H9 (cell line): ENCODE measurements around the gene KDF1. TPM values are rescaled to one million over a fixed set of nuclear protein-coding genes. Genes with fewer than 3 reads are reported as not detected.

Source experiments
- DNase-seq: peaks from one replicate; pipeline ENCODE4 v3.0.0-alpha.2; 2017
- H2AFZ ChIP-seq: one replicate; pipeline ENCODE4 v1.6.1; 2013; ENCODE audit warnings: mild to moderate bottlenecking, low read length, control low read depth, moderate library complexity
- H2AK5ac ChIP-seq: 2 replicates; pipeline ENCODE4 v1.6.1; 2013; ENCODE audit warnings: low read length, control low read depth, mixed read lengths; ENCODE audit not compliant: insufficient read length
- H2BK120ac ChIP-seq: one replicate; pipeline ENCODE4 v1.6.1; 2013; ENCODE audit warnings: low read depth, mild to moderate bottlenecking, low read length, control low read depth, inconsistent platforms; ENCODE audit not compliant: poor library complexity, severe bottlenecking
- H2BK12ac ChIP-seq: 2 replicates; pipeline ENCODE4 v1.6.1; 2013; ENCODE audit warnings: low read length, control low read depth, mixed read lengths, low read depth; ENCODE audit not compliant: insufficient read length
- H2BK15ac ChIP-seq: 2 replicates; pipeline ENCODE4 v1.6.1; 2013; ENCODE audit warnings: low read depth, low read length, control low read depth
- H2BK20ac ChIP-seq: one replicate; pipeline ENCODE4 v1.6.1; 2013; ENCODE audit warnings: low read depth, mild to moderate bottlenecking, low read length, control low read depth, inconsistent platforms; ENCODE audit not compliant: poor library complexity, severe bottlenecking
- H2BK5ac ChIP-seq: 2 replicates; pipeline ENCODE4 v1.6.1; 2013; ENCODE audit warnings: low read length, control low read depth, mixed read lengths; ENCODE audit not compliant: insufficient read length
- H3K14ac ChIP-seq: 2 replicates; pipeline ENCODE4 v1.6.1; 2013; ENCODE audit warnings: low read length, control low read depth; ENCODE audit not compliant: insufficient read depth
- H3K18ac ChIP-seq: 2 replicates; pipeline ENCODE4 v1.6.1; 2013; ENCODE audit warnings: low read depth, mild to moderate bottlenecking, mixed read lengths, low read length, control low read depth; ENCODE audit not compliant: insufficient read length
- H3K23ac ChIP-seq: 2 replicates; pipeline ENCODE4 v1.6.1; 2013; ENCODE audit warnings: low read length, control low read depth, mixed read lengths, low read depth; ENCODE audit not compliant: insufficient read length
- H3K23me2 ChIP-seq: 2 replicates; pipeline ENCODE4 v1.6.1; 2013; ENCODE audit warnings: low read depth, mild to moderate bottlenecking, mixed read lengths, low read length, control low read depth; ENCODE audit not compliant: insufficient read length, poor library complexity, severe bottlenecking
- H3K27ac ChIP-seq: 2 replicates; pipeline ENCODE4 v1.5.1; 2013; ENCODE audit warnings: low read length, control low read depth, mixed read lengths, low read depth; ENCODE audit not compliant: insufficient read length
- H3K27me3 ChIP-seq: 2 replicates; pipeline ENCODE4 v1.6.1; 2013; ENCODE audit warnings: low read length, control low read depth, inconsistent platforms; ENCODE audit not compliant: insufficient read depth
- H3K4ac ChIP-seq: 2 replicates; pipeline ENCODE4 v1.6.1; 2013; ENCODE audit warnings: low read depth, mild to moderate bottlenecking, control low read depth, inconsistent platforms, low read length, moderate library complexity
- H3K4me1 ChIP-seq: 2 replicates; pipeline ENCODE4 v1.6.1; 2013; ENCODE audit warnings: low read length, control low read depth, inconsistent platforms; ENCODE audit not compliant: insufficient read depth
- H3K4me2 ChIP-seq: 2 replicates; pipeline ENCODE4 v1.6.1; 2013; ENCODE audit warnings: low read length, control low read depth, mixed read lengths; ENCODE audit not compliant: insufficient read length, insufficient read depth
- H3K56ac ChIP-seq: 2 replicates; pipeline ENCODE4 v1.6.1; 2013; ENCODE audit warnings: low read depth, mild to moderate bottlenecking, mixed read lengths, low read length, control low read depth; ENCODE audit not compliant: insufficient read length
- H3K79me1 ChIP-seq: 2 replicates; pipeline ENCODE4 v1.6.1; 2013; ENCODE audit warnings: low read depth, mild to moderate bottlenecking, moderate library complexity, low read length, control low read depth, inconsistent platforms; ENCODE audit not compliant: insufficient read depth, poor library complexity, severe bottlenecking
- H3K79me2 ChIP-seq: 2 replicates; pipeline ENCODE4 v1.6.1; 2013; ENCODE audit warnings: low read length, control low read depth, inconsistent platforms; ENCODE audit not compliant: insufficient read depth
- H3K9ac ChIP-seq: 2 replicates; pipeline ENCODE4 v1.6.1; 2013; ENCODE audit warnings: low read length, control low read depth, mixed read lengths; ENCODE audit not compliant: insufficient read length; ENCODE audit errors: extremely low read depth
- H3K9me3 ChIP-seq: one replicate; pipeline ENCODE4 v1.6.1; 2013; ENCODE audit warnings: low read depth, low read length, inconsistent platforms; ENCODE audit not compliant: control insufficient read depth
- H3T11ph ChIP-seq: one replicate; pipeline ENCODE4 v1.6.1; 2013; ENCODE audit warnings: mild to moderate bottlenecking, low read length, control low read depth, inconsistent platforms
- H4K20me1 ChIP-seq: one replicate; pipeline ENCODE4 v1.6.1; 2013; ENCODE audit not compliant: control insufficient read depth, insufficient read length, insufficient read depth
- H4K5ac ChIP-seq: 2 replicates; pipeline ENCODE4 v1.6.1; 2013; ENCODE audit warnings: low read depth, mild to moderate bottlenecking, mixed read lengths, low read length, control low read depth; ENCODE audit not compliant: insufficient read length
- H4K8ac ChIP-seq: replicated peaks from 2 replicates; pipeline ENCODE4 v1.6.1; 2013; ENCODE audit warnings: low read length, control low read depth, mixed read lengths, low read depth; ENCODE audit not compliant: insufficient read length
- H4K91ac ChIP-seq: 2 replicates; pipeline ENCODE4 v1.6.1; 2013; ENCODE audit warnings: low read depth, mild to moderate bottlenecking, moderate library complexity, mixed read lengths, low read length, control low read depth; ENCODE audit not compliant: insufficient read length
- H3K27ac Mint-ChIP-seq, 3 experiments: 2 replicates in 2 of 3; 3 replicates in 1 of 3; pipeline ENCODE4 v1.8.0; 2020 to 2021; ENCODE audit warnings: mixed read lengths in 3 of 3, mild to moderate bottlenecking in 1 of 3, moderate library complexity in 1 of 3
- H3K27me3 Mint-ChIP-seq: 2 replicates; pipeline ENCODE4 v1.8.0; 2021; ENCODE audit warnings: low read depth, mild to moderate bottlenecking, moderate library complexity, mixed read lengths
- H3K36me3 Mint-ChIP-seq, 3 experiments: 2 replicates in 2 of 3; 3 replicates in 1 of 3; pipeline ENCODE4 v1.8.0; 2020 to 2021; ENCODE audit warnings: low read depth in 3 of 3, mixed read lengths in 3 of 3; ENCODE audit not compliant: insufficient read depth in 1 of 3
- H3K4me1 Mint-ChIP-seq, 2 experiments: 2 replicates each; pipeline ENCODE4 v1.8.0; 2020; ENCODE audit warnings: mixed read lengths in 2 of 2
- H3K4me3 Mint-ChIP-seq, 2 experiments: 2 replicates in 1 of 2; 3 replicates in 1 of 2; pipeline ENCODE4 v1.8.0; 2020 to 2021; ENCODE audit warnings: mild to moderate bottlenecking in 2 of 2, mixed read lengths in 2 of 2, moderate library complexity in 1 of 2
- H3K9me3 Mint-ChIP-seq, 2 experiments: 2 replicates in 1 of 2; 3 replicates in 1 of 2; pipeline ENCODE4 v1.8.0; 2020; ENCODE audit warnings: mild to moderate bottlenecking in 2 of 2, mixed read lengths in 2 of 2, moderate library complexity in 1 of 2
- CTCF ChIP-seq: fragments of 200-600 bp; sonication (generic); conservative IDR thresholded peaks from 3 replicates; pipeline ENCODE4 v1.8.0; 2021; ENCODE audit warnings: antibody characterized with exemption, mild to moderate bottlenecking
- WGBS: extraction: QIAGEN DNeasy Blood & Tissue Kit; methylation state at CpG from one replicate; pipeline ENCODE4 v1.1.7; 2013; ENCODE audit warnings: missing lambda C conversion rate, low lambda C conversion rate, mixed read lengths; ENCODE audit not compliant: insufficient read length; ENCODE audit errors: extremely low coverage; 5-methylcytosine and 5-hydroxymethylcytosine counted together
- total RNA-seq: library from RNA; stranded (reverse); gene quantifications from 2 replicates; pipeline ENCODE4 v1.2.1, GENCODE V29; 2021

Gene KDF1
- total RNA-seq, 1 experiment from 2014 or later, result 17.6 TPM

- Histone ChIP-seq H3K27ac (no peak overlapping the region), H3K9me3 (no peaks in the 10 kb centered on the region), H3K4ac (no peak overlapping the region), H4K20me1 (no peaks in the 10 kb centered on the region), H2BK12ac (no peak overlapping the region), H4K8ac (no peak overlapping the region), H2AK5ac (no peak overlapping the region), H3K56ac (no peak overlapping the region), H2BK20ac (no peak overlapping the region), H3K23me2 (no peaks in the 10 kb centered on the region), H3K23ac (no peak overlapping the region), H2AFZ (no peak overlapping the region), H2BK15ac (no peak overlapping the region), H3K79me1 (peaks cover 4% of the 10 kb centered on the region), H3K27me3 (no peaks in the 10 kb centered on the region), H2BK120ac (no peak overlapping the region), H3K4me1 (no peaks in the 10 kb centered on the region), H3K9ac (no peak overlapping the region), H3T11ph (no peak overlapping the region), H4K5ac (no peak overlapping the region), H3K18ac (no peak overlapping the region), H3K14ac (no peak overlapping the region), H3K4me2 (no peak overlapping the region), H4K91ac (no peak overlapping the region), H2BK5ac (no peak overlapping the region), H3K79me2 (peaks cover 2% of the 10 kb centered on the region; the same call in 1 of the 2 replicates)
- peaks cover 0 to 4% of the 10 kb centered on the region in 2 experiments; a peak in 1 of 4 replicates for H3K4me1 Mint-ChIP-seq
- H3K36me3 Mint-ChIP-seq, result peaks cover 43 to 65% (median 53%) of the 10 kb centered on the region in 3 experiments
- no CpG with 5 or more reads among the region's 3 CpGs for WGBS
- H3K9me3 Mint-ChIP-seq, result no peaks in the 10 kb centered on the region; a peak in 1 of 5 replicates
- H3K27ac Mint-ChIP-seq, result no peak overlapping the region
- DNase-seq, result no peak
- H3K27me3 Mint-ChIP-seq, result no peaks in the 10 kb centered on the region
- no peak overlapping the region for H3K4me3 Mint-ChIP-seq
- no peak for TF ChIP-seq CTCF
Measured at GRCh38 chr1:26932531-26932930, 27.7 kb downstream of the KDF1 start.
